ENCODE data around the gene GPR84.

- TF ChIP-seq EZH2 (IDR thresholded peaks at IDR 0.05; ENCODE audit: low read depth) (no peak), CTCF (conservative IDR thresholded peaks at IDR 0.05) (no peak)
Measured at GRCh38 chr12:54333420-54334034, 30.8 kb downstream of the GPR84 start.

Data from PC-9 (cell line).